Keratinocyte (primary cell): ENCODE measurements around the gene FTSJ3. TPM values are rescaled to one million over a fixed set of nuclear protein-coding genes. Genes with fewer than 3 reads are reported as not detected.

Source experiments
- DNase-seq: peaks from one replicate; pipeline ENCODE4 v3.0.0-alpha.2; 2011; ENCODE audit warnings: low read depth, missing footprints, low spot score
- FAIRE-seq: peaks from 2 replicates; lab custom pipeline; 2011; peaks lifted over from hg19 to GRCh38; lab: Jason Lieb, UNC
- H2AFZ ChIP-seq: 2 replicates; pipeline ENCODE4 v1.6.0; 2012; ENCODE audit warnings: low read length, control low read depth, inconsistent platforms; ENCODE audit not compliant: control insufficient read depth
- H3K27ac ChIP-seq: 2 replicates; pipeline ENCODE4 v1.5.1; 2011; ENCODE audit warnings: low read length; ENCODE audit not compliant: control insufficient read depth, insufficient read depth
- H3K27me3 ChIP-seq: 3 replicates; pipeline ENCODE4 v1.6.0; 2011; ENCODE audit warnings: low read length; ENCODE audit not compliant: control insufficient read depth, insufficient read depth; ENCODE audit errors: extremely low read depth
- H3K36me3 ChIP-seq, 2 experiments: 2 replicates in 1 of 2; 3 replicates in 1 of 2; pipeline ENCODE4 v1.5.1; 2011; ENCODE audit warnings: low read length in 2 of 2, mild to moderate bottlenecking in 1 of 2; ENCODE audit not compliant: control insufficient read depth in 2 of 2, insufficient read depth in 2 of 2; ENCODE audit errors: extremely low read depth in 1 of 2
- H3K4me1 ChIP-seq: 3 replicates; pipeline ENCODE4 v1.5.1; 2011; ENCODE audit warnings: low read length; ENCODE audit not compliant: control insufficient read depth, insufficient read depth; ENCODE audit errors: extremely low read depth
- H3K4me2 ChIP-seq: 3 replicates; pipeline ENCODE4 v1.6.0; 2011; ENCODE audit warnings: low read depth, low read length; ENCODE audit not compliant: control insufficient read depth, insufficient read depth; ENCODE audit errors: extremely low read depth
- H3K4me3 ChIP-seq, 3 experiments: fragments of 200-600 bp in 1 of 3; sonication (generic) in 1 of 3; 2 replicates in 2 of 3; 3 replicates in 1 of 3; pipeline ENCODE4 v1.5.1; 2011 to 2016; ENCODE audit warnings: low read length in 3 of 3, mild to moderate bottlenecking in 3 of 3, control low read depth in 2 of 3, inconsistent platforms in 1 of 3, low read depth in 1 of 3, mixed read lengths in 1 of 3, mixed run types in 1 of 3, moderate library complexity in 1 of 3; ENCODE audit not compliant: control insufficient read depth in 2 of 3, insufficient read depth in 2 of 3; ENCODE audit errors: extremely low read depth in 1 of 3
- H3K79me2 ChIP-seq: 2 replicates; pipeline ENCODE4 v1.6.0; 2012; ENCODE audit warnings: low read length; ENCODE audit not compliant: control insufficient read depth, insufficient read depth
- H3K9ac ChIP-seq: 3 replicates; pipeline ENCODE4 v1.6.0; 2011; ENCODE audit warnings: low read length; ENCODE audit not compliant: control insufficient read depth, insufficient read depth; ENCODE audit errors: extremely low read depth
- H3K9me1 ChIP-seq: 3 replicates; pipeline ENCODE4 v1.6.0; 2011; ENCODE audit warnings: low read length; ENCODE audit not compliant: control insufficient read depth, insufficient read depth; ENCODE audit errors: extremely low read depth
- H3K9me3 ChIP-seq: 2 replicates; pipeline ENCODE4 v1.5.1; 2012; ENCODE audit warnings: low read depth, low read length; ENCODE audit not compliant: control insufficient read depth
- H4K20me1 ChIP-seq: 3 replicates; pipeline ENCODE4 v1.6.0; 2011; ENCODE audit warnings: low read length; ENCODE audit not compliant: control insufficient read depth, insufficient read depth; ENCODE audit errors: extremely low read depth
- CTCF ChIP-seq, 3 experiments: IDR thresholded peaks in 1 of 3; conservative IDR thresholded peaks in 1 of 3; optimal IDR thresholded peaks in 1 of 3; 2 replicates in 2 of 3; 3 replicates in 1 of 3; pipeline versions ENCODE3 to v1.5.1; 2011; ENCODE audit warnings: low read length in 3 of 3, mild to moderate bottlenecking in 3 of 3, moderate library complexity in 2 of 3, control low read depth in 1 of 3, inconsistent platforms in 1 of 3; ENCODE audit not compliant: insufficient read depth in 2 of 3; ENCODE audit errors: extremely low read depth in 1 of 3
- EZH2 ChIP-seq: IDR thresholded peaks from one replicate; pipeline ENCODE4 v1.6.1; 2012; ENCODE audit warnings: inconsistent platforms, mild to moderate bottlenecking, low read length, moderate library complexity
- dilution Hi-C: fragments of 300-500 bp; cut with MboI; formaldehyde crosslinking; loops from one replicate; pipeline ENCODE4 v1.7.0; 2020; ENCODE audit warnings: low sequenced_read_pairs; ENCODE audit not compliant: extremely low pct_ligation_motif_present
- polyA plus RNA-seq, 5 experiments: library from polyadenylated mRNA; depleted of rRNA in 3 of 5; stranded (reverse) in 3 of 5; stranded (forward) in 1 of 5; unstranded in 1 of 5; fragments of >200 nt; gene quantifications; 1 replicate in 1 of 5; 2 replicates in 3 of 5; 3 replicates in 1 of 5; pipeline versions ENCODE4 v1.2.1 to v1.2.3, GENCODE V29; 2011 to 2012; ENCODE audit warnings: missing spikeins in 2 of 5, low read depth in 1 of 5, low replicate concordance in 1 of 5

Gene FTSJ3
- polyA plus RNA-seq, 1 donor (not counting 4 experiments of a cell fraction or from before 2014, with no cell fraction given), result 43.7 TPM

- Histone ChIP-seq H3K27me3 (no peaks in the 10 kb centered on the region), H3K27ac (no peak overlapping the region), H3K79me2 (peaks cover 7% of the 10 kb centered on the region), H3K4me1 (no peaks in the 10 kb centered on the region), H3K36me3 (peaks cover 60 to 64% of the 10 kb centered on the region in 2 experiments), H3K4me3 (no peak overlapping the region), H3K9ac (no peak overlapping the region), H3K9me1 (no peaks in the 10 kb centered on the region), H4K20me1 (peaks cover 7% of the 10 kb centered on the region), H3K4me2 (no peak overlapping the region), H2AFZ (no peak overlapping the region), H3K9me3 (no peaks in the 10 kb centered on the region)
- dilution Hi-C loops, result loop anchor here (5.0 kb wide), 1 partner anchor 34 kb away; no protein-coding TSS in a partner anchor
- FAIRE-seq (no peak), DNase-seq (no peak)
- TF ChIP-seq CTCF (optimal IDR thresholded peaks at IDR 0.05 in 1 of 3, IDR thresholded peaks at IDR 0.05 in 1 of 3, conservative IDR thresholded peaks at IDR 0.05 in 1 of 3; ENCODE audit: extremely low read depth in 1 of 3, insufficient read depth in 2 of 3, low read length in 3 of 3) (no peak), EZH2 (no peak)
Observed at GRCh38 chr17:63816669-63817068, 10.8 kb downstream of the FTSJ3 start.

- Histone ChIP-seq H3K4me3 (no peak overlapping the region), H3K79me2 (peaks cover 2% of the 10 kb centered on the region), H3K27me3 (no peaks in the 10 kb centered on the region), H3K4me2 (no peak overlapping the region), H3K36me3 (peaks cover 60 to 64% of the 10 kb centered on the region in 2 experiments), H3K9me3 (no peaks in the 10 kb centered on the region), H3K4me1 (no peaks in the 10 kb centered on the region), H3K9me1 (no peaks in the 10 kb centered on the region), H4K20me1 (peaks cover 4% of the 10 kb centered on the region), H3K9ac (no peak overlapping the region), H3K27ac (no peak overlapping the region), H2AFZ (no peak overlapping the region)
- no peak for FAIRE-seq
- dilution Hi-C loops, result loop anchor here (5.0 kb wide), 1 partner anchor 34 kb away; no protein-coding TSS in a partner anchor
- DNase-seq, result no peak
- no peak for TF ChIP-seq EZH2
- TF ChIP-seq CTCF (optimal IDR thresholded peaks at IDR 0.05 in 1 of 3, IDR thresholded peaks at IDR 0.05 in 1 of 3, conservative IDR thresholded peaks at IDR 0.05 in 1 of 3; ENCODE audit: extremely low read depth in 1 of 3, insufficient read depth in 2 of 3, low read length in 3 of 3), result no peak
Observed at GRCh38 chr17:63816123-63816522, 11.3 kb downstream of the FTSJ3 start.
